Stomach (tissue), 4 donors: ENCODE results near the gene CYP2C18.

ENCODE experiments used
- CTCF ChIP-seq, 7 experiments: fragments of 450-650 bp in 4 of 7; fragments of 200-600 bp in 3 of 7; sonication (generic) in 3 of 7; IDR thresholded peaks; one replicate each; pipeline ENCODE4 v1.5.1; 2016 to 2019; ENCODE audit warnings: antibody characterized with exemption in 7 of 7, control low read depth in 2 of 7, mild to moderate bottlenecking in 1 of 7
- EP300 ChIP-seq: sonication (generic); formaldehyde crosslinking; IDR thresholded peaks from one replicate; pipeline ENCODE4 v1.6.1; 2017; ENCODE audit warnings: antibody characterized with exemption
- POLR2AphosphoS5 ChIP-seq, 3 donors: sonication (generic); formaldehyde crosslinking; IDR thresholded peaks; one replicate each; pipeline ENCODE4 v1.6.1; 2016; ENCODE audit warnings: antibody characterized with exemption in 3 of 3

DNA sequence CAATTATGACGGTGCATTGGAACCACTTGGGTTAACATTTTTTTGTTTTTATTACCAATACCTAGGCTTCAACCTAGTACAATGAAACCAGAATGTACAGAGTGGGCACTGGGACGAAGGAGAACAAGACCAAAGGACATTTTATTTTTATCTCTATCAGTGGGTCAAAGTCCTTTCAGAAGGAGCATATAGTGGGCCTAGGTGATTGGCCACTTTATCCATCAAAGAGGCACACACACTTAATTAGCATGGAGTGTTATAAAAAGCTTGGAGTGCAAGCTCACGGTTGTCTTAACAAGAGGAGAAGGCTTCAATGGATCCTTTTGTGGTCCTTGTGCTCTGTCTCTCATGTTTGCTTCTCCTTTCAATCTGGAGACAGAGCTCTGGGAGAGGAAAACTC is 78.9 kb downstream of the CYP2C18 start, which contains the start of gene CYP2C19:
- TF ChIP-seq CTCF (IDR thresholded peaks at IDR 0.05), result no peak
- no peak for TF ChIP-seq EP300
- no peak for TF ChIP-seq POLR2AphosphoS5 (IDR thresholded peaks at IDR 0.05)
